Endothelial cell of umbilical vein (primary cell): ENCODE measurements around the gene HOXA10. TPM values are rescaled to one million over a fixed set of nuclear protein-coding genes. Genes with fewer than 3 reads are reported as not detected.

ENCODE experiments used
- BruUV-seq: library from RNA; stranded (reverse); fragments of 400-500 nt; replicated peaks from 2 replicates; lab custom pipeline; 2021; lab: Mats Ljungman, UMichigan
- CTCF ChIA-PET: fragments of 300-600, 350-600 bp; sonication (Branson Sonifier 250); formaldehyde crosslinking; loops from one replicate; lab custom pipeline; 2021; ENCODE audit warnings: antibody characterized with exemption, inconsistent platforms; lab: Charles Lee
- POLR2A ChIA-PET: fragments of 300-600, 350-600 bp; sonication (Branson Sonifier 250); formaldehyde crosslinking; loops from one replicate; lab custom pipeline; 2021; ENCODE audit warnings: antibody characterized with exemption, inconsistent platforms; lab: Charles Lee
- DNase-seq: peaks from one replicate; pipeline ENCODE4 v3.0.0-alpha.2; 2011; ENCODE audit warnings: low read depth, low spot score
- FAIRE-seq: peaks from 2 replicates; lab custom pipeline; 2011; peaks lifted over from hg19 to GRCh38; lab: Jason Lieb, UNC
- H2AFZ ChIP-seq: 2 replicates; pipeline ENCODE4 v1.6.0; 2012; ENCODE audit warnings: low read depth, low read length, control low read depth, inconsistent platforms
- H3K27ac ChIP-seq: 2 replicates; pipeline ENCODE4 v1.5.1; 2011; ENCODE audit warnings: low read depth, mild to moderate bottlenecking, control low read depth, low read length, moderate library complexity; ENCODE audit not compliant: insufficient read depth
- H3K27me3 ChIP-seq, 2 experiments: 2 replicates each; pipeline versions ENCODE4 v1.6.0 to v1.6.1; 2011; ENCODE audit warnings: low read length in 2 of 2, mixed read lengths in 1 of 2; ENCODE audit not compliant: control insufficient read depth in 2 of 2, insufficient read depth in 2 of 2
- H3K36me3 ChIP-seq, 2 experiments: 2 replicates in 1 of 2; 3 replicates in 1 of 2; pipeline ENCODE4 v1.5.1; 2011; ENCODE audit warnings: low read length in 2 of 2, mild to moderate bottlenecking in 1 of 2, moderate library complexity in 1 of 2; ENCODE audit not compliant: control insufficient read depth in 2 of 2, insufficient read depth in 2 of 2; ENCODE audit errors: extremely low read depth in 1 of 2
- H3K4me1 ChIP-seq: 3 replicates; pipeline ENCODE4 v1.5.1; 2011; ENCODE audit warnings: mild to moderate bottlenecking, low read length; ENCODE audit not compliant: control insufficient read depth, insufficient read depth; ENCODE audit errors: extremely low read depth
- H3K4me2 ChIP-seq: 2 replicates; pipeline ENCODE4 v1.6.1; 2011; ENCODE audit warnings: low read length, control low read depth, mixed read lengths; ENCODE audit not compliant: insufficient read depth
- H3K4me3 ChIP-seq, 3 experiments: fragments of 200-600 bp in 1 of 3; sonication (generic), shearing (Covaris generic) in 1 of 3; replicated peaks in 1 of 3; 2 replicates each; pipeline ENCODE4 v1.5.1; 2011 to 2016; ENCODE audit warnings: control low read depth in 3 of 3, low read length in 3 of 3, mild to moderate bottlenecking in 2 of 3, inconsistent platforms in 1 of 3, low read depth in 1 of 3, moderate library complexity in 1 of 3; ENCODE audit not compliant: insufficient read depth in 1 of 3
- H3K79me2 ChIP-seq: 2 replicates; pipeline ENCODE4 v1.6.0; 2012; ENCODE audit warnings: low read length, inconsistent platforms; ENCODE audit not compliant: control insufficient read depth, insufficient read depth
- H3K9ac ChIP-seq: replicated peaks from 2 replicates; pipeline ENCODE3; 2011; ENCODE audit warnings: low read length, control low read depth; ENCODE audit not compliant: insufficient read depth; ENCODE audit errors: extremely low read depth
- H3K9me1 ChIP-seq: replicated peaks from 3 replicates; pipeline ENCODE4 v1.6.0; 2011; ENCODE audit warnings: mild to moderate bottlenecking, low read length; ENCODE audit not compliant: control insufficient read depth, insufficient read depth; ENCODE audit errors: extremely low read depth
- H3K9me3 ChIP-seq: replicated peaks from 2 replicates; pipeline ENCODE4 v1.5.1; 2012; ENCODE audit warnings: low read length, inconsistent platforms; ENCODE audit not compliant: control insufficient read depth, insufficient read depth
- H4K20me1 ChIP-seq: replicated peaks from 2 replicates; pipeline ENCODE3; 2011; ENCODE audit warnings: mild to moderate bottlenecking, low read length; ENCODE audit not compliant: control insufficient read depth, insufficient read depth; ENCODE audit errors: extremely low read depth
- CTCF ChIP-seq, 2 donors: IDR thresholded peaks; 1 replicate in 1 of 2; 2 replicates in 1 of 2; pipeline ENCODE4 v1.5.1; 2011; ENCODE audit warnings: low read length in 2 of 2, mild to moderate bottlenecking in 2 of 2, moderate library complexity in 2 of 2, control low read depth in 1 of 2, inconsistent platforms in 1 of 2, low read depth in 1 of 2; ENCODE audit not compliant: insufficient read depth in 1 of 2; ENCODE audit errors: extremely low read depth in 1 of 2
- EZH2 ChIP-seq: IDR thresholded peaks from 2 replicates; pipeline ENCODE4 v1.6.1; 2012; ENCODE audit warnings: borderline replicate concordance, low read depth, mild to moderate bottlenecking, moderate library complexity, low read length, inconsistent platforms; ENCODE audit not compliant: severe bottlenecking
- FOS ChIP-seq: IDR thresholded peaks from 2 replicates; pipeline ENCODE4 v1.6.1; 2011; ENCODE audit warnings: mild to moderate bottlenecking, low read length, moderate library complexity, borderline replicate concordance; ENCODE audit not compliant: insufficient read depth
- GATA2 ChIP-seq: IDR thresholded peaks from 2 replicates; pipeline ENCODE4 v1.7.0; 2011; ENCODE audit warnings: low read depth, mild to moderate bottlenecking, moderate library complexity, mixed read lengths, low read length; ENCODE audit not compliant: insufficient read length, insufficient read depth
- JUN ChIP-seq: IDR thresholded peaks from 2 replicates; pipeline ENCODE4 v1.6.1; 2011; ENCODE audit warnings: borderline replicate concordance, low read depth; ENCODE audit not compliant: insufficient read length, insufficient read depth
- MAX ChIP-seq: IDR thresholded peaks from 2 replicates; pipeline ENCODE4 v1.6.1; 2011; ENCODE audit not compliant: insufficient read depth, insufficient read length
- MYC ChIP-seq: IDR thresholded peaks from one replicate; pipeline ENCODE4 v1.6.1; 2011; ENCODE audit warnings: mild to moderate bottlenecking, low read depth, low read length
- POLR2A ChIP-seq: IDR thresholded peaks from 2 replicates; pipeline ENCODE4 v1.6.1; 2012; ENCODE audit warnings: low read depth, mild to moderate bottlenecking, control low read depth, low read length
- POLR2AphosphoS5 ChIP-seq: IDR thresholded peaks from 2 replicates; pipeline ENCODE4 v1.6.1; 2012; ENCODE audit warnings: low read depth, mild to moderate bottlenecking, control low read depth, low read length, moderate library complexity; ENCODE audit not compliant: insufficient read depth
- dilution Hi-C: fragments of 300-500 bp; cut with MboI; formaldehyde crosslinking; loops from one replicate; pipeline ENCODE4 v1.15.0; 2019; ENCODE audit warnings: low sequenced_read_pairs; ENCODE audit not compliant: extremely low pct_ligation_motif_present
- intact Hi-C: fragments of 100-400 bp; cut with micrococcal nuclease; formaldehyde crosslinking; loops from one replicate; pipeline ENCODE4 v1.10.0; 2022
- polyA plus RNA-seq, 4 experiments: library from polyadenylated mRNA; depleted of rRNA in 3 of 4; stranded (reverse) in 3 of 4; unstranded in 1 of 4; fragments of >200 nt; gene quantifications; 2 replicates each; pipeline versions ENCODE4 v1.2.1 to v1.2.3, GENCODE V29; 2011 to 2012; ENCODE audit warnings: missing spikeins in 1 of 4
- total RNA-seq: library from RNA; stranded (reverse); gene quantifications from 2 replicates; pipeline ENCODE4 v1.2.3, GENCODE V29; 2021

HOXA10 gene
- total and polyA plus RNA-seq, 2 donors (not counting 3 experiments of a cell fraction or from before 2014, with no cell fraction given), result 24.4 to 30.3 TPM

GRCh38 chr7:27154369-27154768 is 19.8 kb downstream of the HOXA10 start:
- peak overlapping the region; percentile 78 for H3K9ac ChIP-seq
- H2AFZ ChIP-seq, result no peak overlapping the region
- POLR2A ChIA-PET, result no interaction called here
- peaks cover 68% of the 10 kb centered on the region for H3K4me1 ChIP-seq
- no peaks in the 10 kb centered on the region for H3K9me1 ChIP-seq
- H4K20me1 ChIP-seq, result no peaks in the 10 kb centered on the region
- dilution Hi-C loops (loop anchor here (25.0 kb wide), 1 partner anchor 967 kb away; no protein-coding TSS in a partner anchor), intact Hi-C loops (no loop called here)
- H3K9me3 ChIP-seq, result no peaks in the 10 kb centered on the region
- CTCF ChIA-PET, result interaction anchor here (1.2 to 2.0 kb wide), 3 partner anchors 11 to 25 kb away, joined by 3 to 8 read pairs (median 5); partner anchors contain the start of gene HOXA5
- FAIRE-seq (no peak), DNase-seq (no peak)
- no peaks in the 10 kb centered on the region for H3K36me3 ChIP-seq
- H3K4me2 ChIP-seq, result peak overlapping the region; percentile 92
- TF ChIP-seq MYC (no peak), GATA2 (no peak), JUN (no peak), MAX (no peak), POLR2A (no peak), CTCF (IDR thresholded peaks at IDR 0.05; ENCODE audit: extremely low read depth in 1 of 2, insufficient read depth in 1 of 2, low read depth in 1 of 2, low read length in 2 of 2) (no peak), POLR2AphosphoS5 (no peak), FOS (no peak), EZH2 (no peak)
- peak overlapping the region; percentile 96 for H3K27ac ChIP-seq
- BruUV-seq, result TSS peak; percentile 3
- H3K4me3 ChIP-seq, result peak overlapping the region in 1 of 3 experiments; percentile 60
- no peaks in the 10 kb centered on the region for H3K27me3 ChIP-seq
- peaks cover 88% of the 10 kb centered on the region for H3K79me2 ChIP-seq
